K562 (cell line): ENCODE measurements around the gene MLF1. TPM values are rescaled to one million over a fixed set of nuclear protein-coding genes. Genes with fewer than 3 reads are reported as not detected.

Experiments
- ATAC-seq: fragments of 200-7000 bp; cut with Tn5 transposase; 3 replicates; pipeline ENCODE4 v1.9.1; 2020; ENCODE audit warnings: moderate library complexity
- BruUV-seq: library from RNA; stranded (reverse); fragments of 400-500 nt; replicated peaks from 2 replicates; lab custom pipeline; 2021; lab: Mats Ljungman, UMichigan
- CTCF ChIA-PET: fragments of 300-600 bp; formaldehyde crosslinking; extraction: SDS; loops from one replicate; lab custom pipeline; 2021; ENCODE audit warnings: low intra/inter-chr PET ratio; lab: Yijun Ruan, JAX
- POLR2A ChIA-PET: fragments of 300-600, 350-650 bp; sonication (Branson Sonifier 250); formaldehyde crosslinking; extraction: SDS; loops from one replicate; lab custom pipeline; 2021; ENCODE audit warnings: antibody characterized with exemption, inconsistent platforms; lab: Yijun Ruan, JAX
- DNase-seq, 4 experiments: peaks; one replicate each; pipeline versions ENCODE4 v3.0.0 to v3.0.0-alpha.2; 2011 to 2018; ENCODE audit warnings: low spot score in 3 of 4, mixed read lengths in 3 of 4; ENCODE audit errors: extremely low read depth in 1 of 4
- FAIRE-seq: peaks from 2 replicates; lab custom pipeline; 2011; peaks lifted over from hg19 to GRCh38; lab: Jason Lieb, UNC
- H2AFZ ChIP-seq: 2 replicates; pipeline ENCODE4 v1.6.0; 2011; ENCODE audit warnings: low read depth, low read length, control low read depth, inconsistent platforms
- H3K27ac ChIP-seq: fragments of 200-600 bp; 3 replicates; pipeline ENCODE4 v1.8.0; 2011; ENCODE audit warnings: low read depth, mild to moderate bottlenecking, control low read depth, inconsistent platforms, low read length, moderate library complexity, mixed read lengths; ENCODE audit errors: extremely low read depth
- H3K27me3 ChIP-seq, 2 experiments: fragments of 300-600 bp in 1 of 2; 2 replicates in 1 of 2; 3 replicates in 1 of 2; pipeline versions ENCODE4 v1.6.0 to v1.8.0; 2011; ENCODE audit warnings: inconsistent platforms in 2 of 2, low read length in 2 of 2, mild to moderate bottlenecking in 1 of 2, mixed read lengths in 1 of 2, moderate library complexity in 1 of 2; ENCODE audit not compliant: control insufficient read depth in 2 of 2, insufficient read depth in 2 of 2
- H3K36me3 ChIP-seq: fragments of 300-600 bp; 3 replicates; pipeline ENCODE4 v1.8.0; 2011; ENCODE audit warnings: mild to moderate bottlenecking, low read length, inconsistent platforms; ENCODE audit not compliant: control insufficient read depth, insufficient read depth
- H3K4me1 ChIP-seq, 2 experiments: fragments of 200-600 bp in 1 of 2; replicated peaks in 1 of 2; 2 replicates in 1 of 2; 3 replicates in 1 of 2; pipeline versions ENCODE4 v1.5.1 to v1.8.0; 2011; ENCODE audit warnings: inconsistent platforms in 2 of 2, low read length in 2 of 2, mild to moderate bottlenecking in 1 of 2, mixed read lengths in 1 of 2, moderate library complexity in 1 of 2; ENCODE audit not compliant: control insufficient read depth in 2 of 2, insufficient read depth in 2 of 2
- H3K4me2 ChIP-seq: 2 replicates; pipeline ENCODE4 v1.6.1; 2011; ENCODE audit warnings: low read length, control low read depth, inconsistent platforms, mixed read lengths; ENCODE audit not compliant: insufficient read depth
- H3K4me3 ChIP-seq: fragments of 200-600 bp; sonication (generic), shearing (Covaris generic); 2 replicates; pipeline ENCODE4 v1.5.1; 2016; ENCODE audit warnings: control low read depth, inconsistent platforms
- H3K79me2 ChIP-seq: fragments of 200-600 bp; 3 replicates; pipeline ENCODE4 v1.8.0; 2011; ENCODE audit warnings: low read length, inconsistent platforms; ENCODE audit not compliant: control insufficient read depth, insufficient read depth
- H3K9ac ChIP-seq, 2 experiments: 2 replicates each; pipeline versions ENCODE4 v1.6.0 to v1.6.1; 2011; ENCODE audit warnings: low read depth in 2 of 2, low read length in 2 of 2, control low read depth in 1 of 2, inconsistent platforms in 1 of 2, mild to moderate bottlenecking in 1 of 2, mixed read lengths in 1 of 2; ENCODE audit not compliant: insufficient read depth in 1 of 2
- H3K9me1 ChIP-seq: one replicate; pipeline ENCODE4 v1.6.0; 2011; ENCODE audit warnings: inconsistent platforms, mild to moderate bottlenecking, low read length, moderate library complexity; ENCODE audit not compliant: control insufficient read depth, insufficient read depth
- H3K9me3 ChIP-seq: replicated peaks from 2 replicates; pipeline ENCODE4 v1.5.1; 2011; ENCODE audit warnings: low read depth, low read length, inconsistent platforms; ENCODE audit not compliant: control insufficient read depth, insufficient read depth
- H4K20me1 ChIP-seq: replicated peaks from 2 replicates; pipeline ENCODE4 v1.6.1; 2011; ENCODE audit warnings: low read length, inconsistent platforms, mixed read lengths; ENCODE audit not compliant: control insufficient read depth, insufficient read depth
- CEBPB ChIP-seq: fragments of 450-650 bp; IDR thresholded peaks from 2 replicates; pipeline ENCODE4 v1.6.1; 2016; ENCODE audit warnings: missing genetic modification characterization, missing compliant biosample characterization
- DNMT1 ChIP-seq: fragments of 450-650 bp; IDR thresholded peaks from 2 replicates; pipeline ENCODE4 v1.6.1; 2016; ENCODE audit warnings: antibody characterized with exemption, mild to moderate bottlenecking
- ELF4 ChIP-seq: fragments of 450-650 bp; formaldehyde crosslinking; IDR thresholded peaks from 2 replicates; pipeline ENCODE4 v1.4.0; 2022; ENCODE audit warnings: missing genetic modification characterization
- SMC3 ChIP-seq: conservative IDR thresholded peaks from 2 replicates; pipeline ENCODE4 v1.6.1; 2011; ENCODE audit warnings: low read depth, low read length, improper control_type of control experiment; ENCODE audit not compliant: insufficient read depth
- ZFP36 ChIP-seq: fragments of 150-350 bp; IDR thresholded peaks from 2 replicates; pipeline ENCODE4 v1.6.1; 2018; ENCODE audit warnings: low read length, low read depth; ENCODE audit not compliant: partially characterized antibody
- ZNF316 ChIP-seq: fragments of 450-650 bp; IDR thresholded peaks from 2 replicates; pipeline ENCODE4 v1.6.1; 2016
- WGBS: fragments of 100-300 bp; shearing (Covaris generic); methylation state at CpG from one replicate; pipeline ENCODE4 v1.1.6; 2016; ENCODE audit warnings: low coverage, mixed read lengths; ENCODE audit not compliant: insufficient coverage; ENCODE audit errors: missing lambda C conversion rate; 5-methylcytosine and 5-hydroxymethylcytosine counted together
- in situ Hi-C: fragments of 300-500 bp; cut with MboI; formaldehyde crosslinking; loops from 4 replicates; pipeline ENCODE4 v1.15.0; 2018; ENCODE audit warnings: inconsistent platforms, mixed read lengths
- intact Hi-C: fragments of 100-400 bp; cut with micrococcal nuclease; formaldehyde crosslinking; loops from 2 replicates; pipeline ENCODE4 v1.14.2; 2022
- polyA plus RNA-seq, 8 experiments: library from polyadenylated mRNA; depleted of rRNA in 4 of 8; stranded (reverse) in 5 of 8; unstranded in 3 of 8; fragments of >200 nt; fragmentation: Nextera tagmentation in 2 of 8; fragmentation: Illumina TruSeq in 1 of 8; extraction: Ambion mirVana in 2 of 8; extraction: Trizol in 1 of 8; gene quantifications; 2 replicates each; pipeline versions ENCODE4 v1.2.1 to v1.2.3, GENCODE V29; 2011 to 2014; ENCODE audit warnings: inconsistent platforms in 1 of 8, missing spikeins in 1 of 8
- total RNA-seq, 7 experiments: library from RNA; depleted of rRNA in 6 of 7; stranded (reverse); fragments of >200 nt in 6 of 7; fragmentation: Illumina TruSeq in 2 of 7; extraction: Trizol in 2 of 7; gene quantifications; 2 replicates each; pipeline versions ENCODE4 v1.2.1 to v1.2.3, GENCODE V29; 2011 to 2021; ENCODE audit warnings: low replicate concordance in 1 of 7

MLF1 gene
- total and polyA plus RNA-seq, 9 of the 15 experiments (the other 6 are each of a cell fraction or from before 2014, with no cell fraction given): 20.4 to 71.0 (median 27.1) TPM

GRCh38 chr3:158602227-158602626, 31.2 kb downstream of the MLF1 start:
- Histone ChIP-seq H3K79me2 (no peaks in the 10 kb centered on the region), H3K9me1 (no peaks in the 10 kb centered on the region), H3K36me3 (0 out of 3 replicates have a peak, but pooled peaks cover 2% of the 10 kb centered on the region), H3K4me2 (no peak overlapping the region), H4K20me1 (no peaks in the 10 kb centered on the region), H3K27me3 (no peaks in the 10 kb centered on the region), H3K4me3 (no peak overlapping the region), H3K4me1 (no peaks in the 10 kb centered on the region), H3K9ac (no peak overlapping the region), H3K9me3 (no peaks in the 10 kb centered on the region), H3K27ac (no peak overlapping the region), H2AFZ (no peak overlapping the region)
- POLR2A ChIA-PET: no interaction called here
- FAIRE-seq (no peak), DNase-seq (no peak), ATAC-seq (no peak)
- BruUV-seq: no TSS peak
- intact Hi-C loops: no loop called here
- TF ChIP-seq CEBPB (tag): peak; percentile 61; the same call in 1 of the 2 replicates
- no peak for TF ChIP-seq ELF4 (CRISPR knock-in tag)
- in situ Hi-C loops: no loop called here
- CTCF ChIA-PET: no interaction called here

- WGBS: 8% methylated on average over 1 of the region's 1 CpG
- H3K9me3 ChIP-seq: 0 out of 2 replicates have a peak, but pooled peaks cover 2% of the 10 kb centered on the region
- CTCF ChIA-PET: no interaction called here
- ATAC-seq (no peak), DNase-seq (no peak), FAIRE-seq (no peak)
- no TSS peak for BruUV-seq
- in situ Hi-C loops (no loop called here), intact Hi-C loops (no loop called here)
- POLR2A ChIA-PET: interaction anchor here (0.7 to 1.2 kb wide), 2 partner anchors 9 to 32 kb away, joined by 3 to 6 read pairs; no protein-coding TSS in a partner anchor
- H3K9ac ChIP-seq: no peak overlapping the region
- no peaks in the 10 kb centered on the region for H3K79me2 ChIP-seq
- 0 out of 2 replicates have a peak overlapping the region, but pooled peaks have one; percentile 24 for H2AFZ ChIP-seq
- H3K27me3 ChIP-seq: no peaks in the 10 kb centered on the region
- no peaks in the 10 kb centered on the region for H3K4me1 ChIP-seq
- TF ChIP-seq ZNF316 (peak; percentile 62), DNMT1 (no peak), SMC3 (no peak), ZFP36 (peak; percentile 67)
- H3K36me3 ChIP-seq: no peaks in the 10 kb centered on the region
- H3K27ac ChIP-seq: no peak overlapping the region
- H4K20me1 ChIP-seq: no peaks in the 10 kb centered on the region
- no peak overlapping the region for H3K4me3 ChIP-seq
- no peak overlapping the region for H3K4me2 ChIP-seq
- no peaks in the 10 kb centered on the region for H3K9me1 ChIP-seq
Measured at GRCh38 chr3:158617982-158618875, 47.2 kb downstream of the MLF1 start.
